Endometrium (tissue), 2 donors: ENCODE data around the gene ZNF578.
"Not testable (repeated sequence)": the region's sequence is repeated elsewhere in the genome, so short reads cannot be mapped to it uniquely, and the experiment has no call there.

Experiments used
- FAIRE-seq: peaks from 2 replicates; lab custom pipeline; 2012; peaks lifted over from hg19 to GRCh38; lab: Jason Lieb, UNC
- donor health status: control.
- donor health status: control.

The ZNF578 gene

GRCh38 chr19:52453324-52454094 is at the start of gene ZNF578:
TSS of gene ZNF578 (plus strand) at chr19:52453553. CDS start at chr19:52501846, 48,293 bp downstream.
- no peak for FAIRE-seq

DNA sequence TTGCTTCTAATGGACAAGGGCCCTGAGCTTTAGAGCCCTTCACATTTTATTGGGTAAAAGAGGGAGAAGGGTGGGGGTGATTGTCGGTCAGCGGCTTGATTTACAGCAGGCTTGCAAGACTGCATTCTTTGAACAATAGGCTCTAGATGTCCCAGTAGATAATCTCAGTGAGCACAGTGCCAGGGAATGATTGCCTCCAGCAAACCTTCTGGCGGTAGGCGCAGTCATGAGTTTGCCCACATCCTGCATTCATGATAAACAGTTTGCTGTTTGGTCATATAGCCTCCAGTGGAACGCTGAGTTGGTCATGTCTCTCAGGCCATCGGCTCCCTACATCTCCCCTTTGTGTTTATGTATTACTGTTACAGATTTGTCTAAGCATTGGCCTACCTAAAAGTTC is 43.1 kb upstream of the ZNF578 start:
- FAIRE-seq: no peak

- no peak for FAIRE-seq
Measured at GRCh38 chr19:52415711-52416110, 37.6 kb upstream of the ZNF578 start.

DNA sequence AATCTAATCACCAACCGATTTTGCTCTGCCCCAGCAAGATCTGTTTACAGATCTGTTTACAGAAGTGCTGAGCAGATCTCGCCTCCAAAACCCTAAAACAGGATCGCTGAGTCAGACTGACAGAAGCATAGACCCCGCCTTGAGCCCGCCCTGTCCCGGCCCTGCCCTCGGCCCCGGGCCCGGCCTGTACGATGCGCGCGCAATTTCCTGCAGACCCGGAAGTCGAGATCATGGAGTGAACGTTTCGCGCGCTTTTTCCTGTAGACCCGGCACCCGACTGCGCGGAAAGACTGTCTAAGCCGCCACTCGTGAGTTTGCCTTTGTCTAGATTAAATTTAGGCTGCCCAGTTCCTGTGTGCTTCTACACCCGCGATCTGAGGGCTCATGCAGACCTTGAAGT is 24.4 kb upstream of the ZNF578 start, which contains the start of gene ZNF534:
Gene ZNF534, plus strand, starts transcription at position 212 of the 400 bp plus-strand sequence. CDS start 2,327 bp downstream, outside the sequence.
- no peak for FAIRE-seq

DNA sequence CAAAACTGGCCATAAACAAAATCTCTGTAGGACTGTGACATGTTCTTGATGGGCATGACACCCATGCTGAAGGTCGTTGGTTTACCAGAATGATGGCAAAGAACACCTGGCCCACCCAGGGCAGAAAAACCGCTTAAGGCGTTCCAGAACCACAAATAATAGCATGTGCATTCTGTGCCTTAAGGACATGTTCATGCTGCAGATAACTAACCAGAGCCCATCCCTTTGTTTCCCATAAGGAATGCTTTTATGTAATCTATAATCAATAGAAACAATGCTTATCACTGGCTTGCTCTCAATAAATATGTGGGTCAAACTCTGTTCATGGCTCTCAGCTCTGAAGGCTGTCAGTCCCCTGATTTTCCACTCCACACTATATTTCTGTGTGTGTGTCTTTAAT is 11.2 kb upstream of the ZNF578 start:
- no peak for FAIRE-seq

GRCh38 chr19:52444506-52444905 is 8.8 kb upstream of the ZNF578 start:
- no peak for FAIRE-seq

DNA sequence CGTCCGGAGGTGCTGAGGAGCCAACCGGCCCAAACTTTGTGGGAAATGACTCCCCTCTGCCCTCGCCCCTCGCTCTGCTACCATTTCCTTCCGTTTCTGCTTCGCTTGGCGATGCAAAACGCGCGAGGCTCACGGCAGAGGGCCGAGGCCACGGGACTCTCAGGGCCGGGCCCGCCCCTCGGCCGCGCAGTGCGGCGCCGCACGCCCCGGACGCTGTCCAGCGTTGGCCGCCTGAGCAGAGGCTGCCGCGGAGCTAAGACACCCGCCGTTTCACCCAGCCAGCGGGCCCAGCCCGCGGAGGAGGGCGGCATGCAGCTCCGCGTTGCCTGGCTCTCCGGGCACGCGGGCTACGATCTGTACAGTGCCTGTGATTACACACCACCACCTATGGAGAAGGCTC is 2.1 kb upstream of the ZNF578 start:
- no peak for FAIRE-seq

- no peak for FAIRE-seq
Measured at GRCh38 chr19:52464798-52465470, 11.6 kb downstream of the ZNF578 start.

- no peak for FAIRE-seq
Measured at GRCh38 chr19:52473655-52474350, 20.4 kb downstream of the ZNF578 start.

- FAIRE-seq: no peak
Measured at GRCh38 chr19:52474351-52475127, 21.2 kb downstream of the ZNF578 start.

DNA sequence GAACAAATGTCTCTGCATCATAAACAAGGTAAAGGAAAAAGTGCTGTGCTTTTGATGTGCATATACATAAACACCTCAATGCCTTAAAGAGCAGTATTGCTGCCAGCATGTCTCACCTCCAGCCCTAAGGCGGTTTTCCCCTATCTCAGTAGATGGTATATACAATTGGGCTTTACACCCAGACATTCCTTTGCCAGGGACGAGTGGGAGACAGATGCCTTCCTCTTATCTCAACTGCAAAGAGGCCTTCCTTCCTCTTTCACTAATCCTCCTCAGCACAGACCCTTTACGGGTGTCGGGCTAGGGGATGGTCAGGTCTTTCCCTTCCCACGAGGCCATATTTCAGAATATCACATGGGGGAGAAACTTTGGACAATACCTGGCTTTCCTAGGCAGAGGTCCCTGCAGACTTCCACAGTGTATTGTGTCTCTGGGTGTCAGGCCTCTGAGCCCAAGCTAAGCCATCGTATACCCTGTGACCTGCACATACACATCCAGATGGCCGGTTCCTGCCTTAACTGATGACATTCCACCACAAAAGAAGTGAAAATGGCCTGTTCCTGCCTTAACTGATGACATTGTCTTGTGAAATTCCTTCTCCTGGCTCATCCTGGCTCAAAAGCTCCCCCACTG is 30.9 kb downstream of the ZNF578 start:
- FAIRE-seq: not testable (repeated sequence)

- FAIRE-seq: not testable (repeated sequence)
Measured at GRCh38 chr19:52485064-52485463, 31.7 kb downstream of the ZNF578 start.

DNA sequence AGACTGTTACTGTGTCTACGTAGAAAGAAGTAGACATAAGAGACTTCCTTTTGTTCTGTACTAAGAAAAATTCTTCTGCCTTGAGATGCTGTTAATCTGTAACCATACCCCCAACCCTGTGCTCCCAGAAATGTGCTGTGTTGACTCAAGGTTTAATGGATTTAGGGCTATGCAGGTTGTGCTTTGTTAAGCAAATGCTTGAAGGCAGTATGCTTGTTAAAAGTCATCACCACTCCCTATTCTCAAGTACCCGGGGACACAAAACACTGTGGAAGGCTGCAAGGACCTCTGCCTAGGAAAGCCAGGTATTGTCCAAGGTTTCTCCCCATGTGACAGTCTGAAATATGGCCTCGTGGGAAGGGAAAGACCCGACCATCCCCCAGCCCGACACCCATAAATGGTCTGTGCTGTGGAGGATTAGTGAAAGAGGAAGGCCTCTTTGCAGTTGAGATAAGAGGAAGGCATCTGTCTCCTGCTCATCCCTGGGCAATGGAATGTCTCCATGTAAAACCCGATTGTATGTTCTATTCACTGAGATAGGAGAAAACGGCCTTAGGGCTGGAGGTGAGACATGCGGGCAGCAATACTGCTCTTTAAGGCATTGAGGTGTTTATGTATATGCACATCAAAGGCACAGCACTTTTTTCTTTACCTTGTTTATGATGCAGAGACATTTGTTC is 32.3 kb downstream of the ZNF578 start:
- not testable (repeated sequence) for FAIRE-seq

DNA sequence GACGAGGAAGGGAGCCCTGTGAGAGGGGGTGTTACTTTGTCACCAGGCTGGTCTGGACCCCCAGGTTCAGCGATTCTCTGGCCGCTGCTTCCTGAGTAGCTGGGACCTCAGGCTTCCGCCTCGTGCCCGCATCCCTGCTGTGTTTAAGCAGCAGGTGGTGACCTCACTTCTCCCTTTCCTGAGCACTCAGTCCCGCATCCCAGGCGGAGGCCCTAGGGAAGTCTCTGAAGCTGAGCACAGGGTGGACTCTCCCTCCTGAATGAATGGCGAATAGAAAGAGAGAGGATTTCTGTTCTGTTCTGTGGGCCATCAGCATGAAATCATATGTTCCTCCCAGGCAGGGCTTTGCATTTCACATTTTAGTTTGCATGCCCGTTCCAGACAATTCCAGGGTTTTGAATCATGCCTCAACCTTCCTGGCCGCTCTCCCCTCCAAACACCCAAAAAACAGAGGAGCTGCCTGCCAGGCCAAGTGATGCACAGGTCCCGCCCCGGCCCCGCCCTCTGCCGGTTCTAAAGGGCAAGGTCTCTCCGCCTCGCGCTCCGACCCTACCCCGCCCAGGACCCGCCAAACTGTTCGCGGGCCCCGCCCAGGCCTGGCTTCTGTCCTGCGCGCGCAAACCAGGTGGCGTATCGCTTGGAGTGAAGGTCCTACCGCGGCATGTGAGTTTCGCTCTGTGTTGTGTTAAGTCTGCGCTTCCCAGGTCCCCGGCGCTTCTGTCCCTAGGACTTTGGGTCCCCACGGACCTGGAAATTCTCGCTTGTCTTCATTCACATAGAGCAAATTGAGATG is 39.0 kb downstream of the ZNF578 start:
- no peak for FAIRE-seq

DNA sequence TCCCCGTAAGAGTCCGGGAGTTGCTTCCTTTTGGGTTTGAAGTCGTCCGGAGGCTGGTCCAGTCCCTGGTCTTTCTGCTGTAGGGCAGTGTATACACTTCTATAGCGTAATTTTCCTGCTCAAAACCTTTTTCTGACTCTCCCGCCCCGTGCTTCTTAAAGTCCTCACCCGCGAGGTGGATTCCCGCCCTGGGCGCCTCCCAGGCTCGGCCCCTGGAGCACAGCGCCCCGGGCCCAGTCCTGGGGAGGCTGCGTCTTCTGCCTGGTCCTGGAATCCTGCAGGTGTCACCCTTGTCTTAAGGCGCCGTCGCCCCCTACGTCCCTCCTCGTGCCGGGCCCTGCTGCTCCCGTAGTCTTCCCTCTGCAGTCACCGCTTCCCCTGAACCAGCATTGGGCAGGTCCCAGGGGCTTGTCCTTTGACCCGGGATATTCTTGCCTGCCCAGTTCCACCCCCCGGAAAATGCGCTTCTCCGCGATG is 39.7 kb downstream of the ZNF578 start:
- FAIRE-seq: no peak

GRCh38 chr19:52494518-52494917 is 41.2 kb downstream of the ZNF578 start:
- FAIRE-seq: no peak

DNA sequence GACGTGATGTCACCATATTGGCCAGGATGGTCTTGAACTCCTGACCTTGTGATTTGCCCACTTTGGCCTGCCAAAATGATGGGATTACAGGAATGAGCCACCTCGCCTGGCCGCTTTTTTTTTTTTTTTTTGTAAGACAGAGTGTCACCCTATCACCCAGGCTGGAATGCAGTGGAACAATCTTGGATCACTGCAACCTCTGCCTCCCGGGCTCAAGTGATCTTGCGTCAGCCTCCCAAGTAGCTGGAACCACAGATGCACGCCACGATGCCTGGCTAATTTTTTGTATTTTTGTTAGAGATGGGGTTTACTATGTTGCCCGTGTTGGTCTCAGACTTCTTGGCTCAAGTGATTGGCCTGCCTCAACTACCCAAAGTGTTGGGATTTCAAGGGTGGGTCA is 45.2 kb downstream of the ZNF578 start:
- FAIRE-seq: no peak

- not testable (repeated sequence) for FAIRE-seq
Measured at GRCh38 chr19:52500474-52500873, 47.1 kb downstream of the ZNF578 start.

- FAIRE-seq: not testable (repeated sequence)
Measured at GRCh38 chr19:52500991-52501390, 47.6 kb downstream of the ZNF578 start.

DNA sequence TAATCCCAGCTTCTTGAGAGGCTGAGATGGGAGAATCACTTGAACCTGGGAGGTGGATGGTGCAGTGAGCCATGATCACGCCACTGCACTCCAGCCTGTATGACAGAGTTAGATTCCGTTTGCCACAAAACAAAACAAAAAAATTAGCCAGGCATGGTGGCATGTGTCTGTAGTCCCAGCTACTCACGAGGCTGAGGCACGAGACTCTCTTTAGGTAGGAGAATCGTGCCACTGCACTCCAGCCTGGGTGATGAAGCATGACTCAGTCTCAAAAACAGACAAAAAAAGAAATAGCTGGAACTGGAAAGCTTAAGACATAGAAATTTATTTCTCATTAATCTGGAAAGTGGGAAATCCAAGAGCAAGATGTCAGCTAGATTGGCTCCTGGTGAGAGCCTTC is 53.9 kb downstream of the ZNF578 start:
- no peak for FAIRE-seq
